NT2/D1 (cell line): ENCODE data around the gene DLEU7.

Experiments
- SUZ12 ChIP-seq: IDR thresholded peaks from 2 replicates; pipeline ENCODE4 v1.6.1; 2011; ENCODE audit not compliant: insufficient read length, insufficient read depth; ENCODE audit errors: extremely low read depth
- ZNF274 ChIP-seq: IDR thresholded peaks from 2 replicates; pipeline ENCODE4 v1.6.1; 2011; ENCODE audit warnings: mild to moderate bottlenecking, low read depth, low read length

GRCh38 chr13:50838031-50838430 is 5.5 kb downstream of the DLEU7 start:
- no peak for TF ChIP-seq ZNF274
- no peak for TF ChIP-seq SUZ12
